GM06990 (cell line): Measurements from ENCODE around the gene RD3L.
A peak's percentile ranks its signal among the peaks of the same experiment; 100 is the strongest.

Experiments
- DNase-seq: peaks from one replicate; pipeline ENCODE4 v3.0.0-alpha.2; 2011; ENCODE audit not compliant: insufficient read length; ENCODE audit errors: extremely low read depth
- H3K27me3 ChIP-seq: replicated peaks from 2 replicates; pipeline ENCODE4 v1.6.0; 2011; ENCODE audit warnings: low read length; ENCODE audit not compliant: control insufficient read depth, insufficient read depth
- H3K36me3 ChIP-seq: 2 replicates; pipeline ENCODE4 v1.5.1; 2011; ENCODE audit warnings: low read length; ENCODE audit not compliant: control insufficient read depth, insufficient read depth
- H3K4me3 ChIP-seq: replicated peaks from 2 replicates; pipeline ENCODE4 v1.5.1; 2011; ENCODE audit warnings: low read depth, mild to moderate bottlenecking, control low read depth, low read length
- CTCF ChIP-seq: IDR thresholded peaks from 2 replicates; pipeline ENCODE4 v1.5.1; 2011; ENCODE audit warnings: low read length, control low read depth, mild to moderate bottlenecking, inconsistent platforms; ENCODE audit not compliant: insufficient read depth, poor library complexity, severe bottlenecking

Gene RD3L

GRCh38 chr14:103916636-103917262 is 25.6 kb downstream of the RD3L start:
- Histone ChIP-seq H3K36me3 (peaks cover 10% of the 10 kb centered on the region), H3K4me3 (no peak overlapping the region), H3K27me3 (no peaks in the 10 kb centered on the region)
- DNase-seq = no peak
- TF ChIP-seq CTCF = no peak

DNA sequence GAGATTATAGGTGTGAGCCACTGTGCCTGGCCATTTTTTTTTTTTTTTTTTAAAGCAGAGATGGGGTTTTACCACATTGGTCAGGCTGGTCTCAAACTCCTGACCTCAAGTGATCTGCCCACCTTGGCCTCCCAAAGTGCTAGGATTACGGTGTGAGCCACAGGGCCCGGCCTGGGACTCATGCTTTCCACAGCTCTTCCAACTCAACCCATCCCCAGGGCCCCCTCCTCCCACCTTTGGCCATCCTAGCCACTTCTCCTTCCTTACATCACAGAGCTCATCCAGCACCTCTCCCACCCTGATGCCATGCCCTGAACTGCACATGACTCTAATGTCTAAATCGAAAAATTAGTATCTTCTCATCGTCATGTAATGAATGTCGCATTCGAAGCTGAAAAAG is 26.7 kb downstream of the RD3L start:
- no peak for TF ChIP-seq CTCF
- DNase-seq = no peak
- H3K4me3 ChIP-seq = no peak overlapping the region
- H3K27me3 ChIP-seq = no peaks in the 10 kb centered on the region
- peaks cover 17% of the 10 kb centered on the region for H3K36me3 ChIP-seq

GRCh38 chr14:103910984-103911383 is 31.3 kb downstream of the RD3L start:
- H3K27me3 ChIP-seq = no peaks in the 10 kb centered on the region
- no peak for DNase-seq
- peaks cover 15% of the 10 kb centered on the region for H3K36me3 ChIP-seq
- H3K4me3 ChIP-seq = no peak overlapping the region
- TF ChIP-seq CTCF = no peak

DNA sequence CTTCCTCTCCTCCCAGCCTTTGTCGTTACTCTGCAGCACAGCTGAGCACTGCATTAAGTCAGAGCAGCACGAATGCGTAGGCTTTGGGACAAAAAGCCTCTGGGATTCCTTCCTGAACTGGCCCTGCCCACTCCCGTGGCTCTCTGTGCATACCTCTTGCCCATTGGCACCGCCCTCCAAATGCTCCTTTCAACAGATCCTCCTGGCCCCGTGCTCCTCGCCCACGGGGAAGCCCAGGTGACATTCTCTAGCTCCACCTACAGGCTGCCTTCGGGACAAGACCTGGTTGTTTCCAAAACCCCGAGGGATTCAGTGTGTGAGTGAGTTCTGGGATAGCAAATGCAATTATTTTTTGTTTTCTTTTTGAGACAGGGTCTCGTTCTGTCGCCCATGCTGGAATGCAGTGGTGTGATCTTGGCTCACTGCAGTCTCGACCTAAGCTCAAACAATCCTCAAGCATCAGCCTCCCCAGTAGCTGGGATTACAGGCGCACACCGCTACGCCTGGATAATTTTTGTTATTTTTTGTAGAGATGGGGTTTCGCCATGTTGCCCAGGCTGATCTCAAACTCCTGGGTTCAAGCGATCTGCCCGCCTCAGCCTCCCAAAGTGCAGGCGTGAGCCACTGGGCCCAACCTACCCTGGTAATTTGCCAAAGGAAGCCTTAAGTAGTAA is 31.9 kb downstream of the RD3L start:
- no peak for DNase-seq
- no peak overlapping the region for H3K4me3 ChIP-seq

DNA sequence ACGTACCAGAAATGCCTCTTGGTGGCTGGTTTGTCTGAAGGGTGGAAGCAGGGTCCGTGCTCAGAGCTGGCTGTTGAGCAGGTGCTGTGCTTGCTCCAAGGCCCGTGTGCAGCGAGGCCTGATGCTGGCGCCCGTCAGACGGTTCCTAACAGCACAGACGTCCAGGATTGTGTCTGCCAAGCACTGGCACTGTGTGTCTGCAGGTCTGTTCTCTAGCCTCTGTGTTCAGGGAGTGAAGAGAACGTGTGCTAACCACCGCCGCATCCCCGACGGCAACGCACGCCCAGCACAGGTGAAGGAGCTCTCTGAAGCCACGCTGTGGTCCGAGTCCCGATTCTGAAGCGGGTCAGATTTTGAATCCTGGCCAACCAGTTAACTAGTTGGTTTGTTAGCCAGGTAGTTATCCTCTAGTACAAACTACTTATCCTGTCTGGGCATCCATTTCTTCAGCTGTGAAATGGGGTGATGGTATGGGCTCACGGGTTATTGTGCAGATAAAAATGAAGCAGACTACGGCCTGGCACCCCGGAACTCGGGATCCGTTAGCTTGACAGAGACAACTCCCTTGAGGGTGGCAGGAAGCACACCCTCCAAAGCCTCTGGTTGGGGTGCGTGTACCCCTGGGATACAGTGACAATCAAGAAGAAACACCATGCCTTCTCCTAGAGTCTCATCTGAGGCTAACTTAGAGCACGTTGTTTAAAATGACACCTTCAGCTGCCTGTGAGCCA is 32.6 kb downstream of the RD3L start:
- Histone ChIP-seq H3K36me3 (peaks cover 15% of the 10 kb centered on the region), H3K27me3 (no peaks in the 10 kb centered on the region), H3K4me3 (no peak overlapping the region)
- DNase-seq = no peak
- no peak for TF ChIP-seq CTCF

More for the DNA sequence above, 31.9 kb downstream of the RD3L start:
- peak; percentile 75 for TF ChIP-seq CTCF
- Histone ChIP-seq H3K36me3 (peaks cover 15% of the 10 kb centered on the region), H3K27me3 (no peaks in the 10 kb centered on the region)
